Neutrophil (primary cell): ENCODE measurements around the gene PPY.
A peak's percentile ranks its signal among the peaks of the same experiment; 100 is the strongest.
"Not testable (repeated sequence)": the region's sequence is repeated elsewhere in the genome, so short reads cannot be mapped to it uniquely, and the experiment has no call there.

ENCODE experiments used
- H3K27ac ChIP-seq: fragments of 200-600 bp; sonication (generic); 2 replicates; pipeline ENCODE4 v1.5.1; 2016; ENCODE audit warnings: mild to moderate bottlenecking, moderate library complexity
- H3K27me3 ChIP-seq: fragments of 200-600 bp; sonication (generic); 2 replicates; pipeline ENCODE4 v1.6.0; 2016; ENCODE audit warnings: mild to moderate bottlenecking
- H3K36me3 ChIP-seq: fragments of 200-600 bp; sonication (generic); 2 replicates; pipeline ENCODE4 v1.5.1; 2017
- H3K4me1 ChIP-seq, 2 experiments: fragments of 200-600 bp in 1 of 2; sonication (generic) in 1 of 2; 1 replicate in 1 of 2; 2 replicates in 1 of 2; pipeline versions ENCODE4 v1.5.1 to v1.6.1; 2013 to 2016; ENCODE audit warnings: low read depth in 1 of 2, low read length in 1 of 2, mild to moderate bottlenecking in 1 of 2, moderate library complexity in 1 of 2; ENCODE audit not compliant: control insufficient read depth in 1 of 2, insufficient read depth in 1 of 2
- H3K4me3 ChIP-seq, 2 experiments: fragments of 200-600 bp in 1 of 2; sonication (generic) in 1 of 2; 1 replicate in 1 of 2; 2 replicates in 1 of 2; pipeline ENCODE4 v1.5.1; 2013 to 2016; ENCODE audit warnings: low read depth in 1 of 2, low read length in 1 of 2, mild to moderate bottlenecking in 1 of 2, moderate library complexity in 1 of 2
- H3K9me3 ChIP-seq: fragments of 200-600 bp; sonication (generic); 2 replicates; pipeline ENCODE4 v1.5.1; 2016
- TF ChIP-seq, protein P1 (sequence below): fragments of 200-600 bp; sonication (generic); IDR thresholded peaks from 2 replicates; pipeline ENCODE4 v1.5.1; 2016; ENCODE audit warnings: antibody characterized with exemption

PPY gene

DNA sequence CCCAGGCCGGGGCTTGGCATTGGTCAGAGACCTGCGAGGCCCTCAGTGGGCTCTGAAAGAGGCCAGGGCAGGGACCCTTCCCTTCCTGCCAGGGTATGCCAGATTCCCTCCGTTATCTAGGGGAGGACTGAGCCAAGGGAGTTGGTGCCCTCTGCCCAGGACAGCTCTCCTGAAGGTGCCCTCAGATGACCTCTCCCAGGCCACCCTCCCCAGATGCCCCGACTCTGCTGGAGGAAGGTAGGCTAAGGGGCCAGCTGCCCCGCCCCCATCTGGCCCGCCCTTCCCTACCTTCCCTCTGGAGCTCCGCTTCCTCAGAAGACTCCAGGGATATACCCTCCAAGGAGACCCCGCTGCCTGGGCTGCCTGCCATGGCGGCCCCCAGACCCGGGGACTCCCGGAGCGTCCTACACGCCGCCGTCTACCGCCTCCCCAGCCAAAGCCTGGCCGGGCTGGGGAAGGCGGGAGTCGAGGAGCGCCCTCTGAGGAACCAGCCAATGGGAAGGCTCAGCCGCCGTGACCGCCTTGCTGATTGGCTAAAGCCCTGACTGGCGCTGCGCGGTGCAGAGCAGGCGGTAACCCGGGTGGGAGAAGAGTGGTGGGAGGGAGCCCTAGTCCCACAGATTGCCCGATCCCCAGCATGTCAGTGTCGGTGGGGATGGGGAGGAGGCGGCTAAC lies 42.0 kb downstream of the PPY start:
- Histone ChIP-seq H3K4me3 (peak overlapping the region; percentile 25 to 29), H3K27me3 (peaks cover 85% of the 10 kb centered on the region), H3K4me1 (peaks cover 7 to 12% of the 10 kb centered on the region in 2 experiments), H3K9me3 (no peaks in the 10 kb centered on the region), H3K27ac (no peak overlapping the region), H3K36me3 (no peaks in the 10 kb centered on the region)
- TF ChIP-seq, protein P1, sequence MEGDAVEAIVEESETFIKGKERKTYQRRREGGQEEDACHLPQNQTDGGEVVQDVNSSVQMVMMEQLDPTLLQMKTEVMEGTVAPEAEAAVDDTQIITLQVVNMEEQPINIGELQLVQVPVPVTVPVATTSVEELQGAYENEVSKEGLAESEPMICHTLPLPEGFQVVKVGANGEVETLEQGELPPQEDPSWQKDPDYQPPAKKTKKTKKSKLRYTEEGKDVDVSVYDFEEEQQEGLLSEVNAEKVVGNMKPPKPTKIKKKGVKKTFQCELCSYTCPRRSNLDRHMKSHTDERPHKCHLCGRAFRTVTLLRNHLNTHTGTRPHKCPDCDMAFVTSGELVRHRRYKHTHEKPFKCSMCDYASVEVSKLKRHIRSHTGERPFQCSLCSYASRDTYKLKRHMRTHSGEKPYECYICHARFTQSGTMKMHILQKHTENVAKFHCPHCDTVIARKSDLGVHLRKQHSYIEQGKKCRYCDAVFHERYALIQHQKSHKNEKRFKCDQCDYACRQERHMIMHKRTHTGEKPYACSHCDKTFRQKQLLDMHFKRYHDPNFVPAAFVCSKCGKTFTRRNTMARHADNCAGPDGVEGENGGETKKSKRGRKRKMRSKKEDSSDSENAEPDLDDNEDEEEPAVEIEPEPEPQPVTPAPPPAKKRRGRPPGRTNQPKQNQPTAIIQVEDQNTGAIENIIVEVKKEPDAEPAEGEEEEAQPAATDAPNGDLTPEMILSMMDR: no peak

DNA sequence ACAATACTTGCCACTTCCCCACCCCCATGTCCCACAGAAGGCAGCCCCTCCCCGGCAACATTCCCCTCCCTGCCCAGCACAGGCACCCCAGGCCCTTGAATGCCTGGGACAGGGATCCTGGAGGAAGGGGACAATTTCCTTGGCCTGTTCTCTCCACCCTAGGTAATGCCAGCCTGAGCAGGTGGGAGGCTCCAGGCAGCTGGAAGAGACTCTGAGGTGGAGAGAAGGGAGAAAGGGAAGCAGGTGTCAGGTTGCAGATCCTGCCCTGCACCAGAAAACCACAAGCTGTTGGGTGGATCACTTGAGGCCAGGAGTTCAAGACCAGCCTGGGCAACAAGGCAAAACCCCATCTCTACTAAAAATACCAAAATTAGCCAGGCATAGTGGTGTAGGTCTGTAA lies 43.8 kb downstream of the PPY start:
- TF ChIP-seq, protein P1: no peak
- H3K4me1 ChIP-seq: peaks cover 7 to 12% of the 10 kb centered on the region in 2 experiments
- H3K27me3 ChIP-seq: peaks cover 66% of the 10 kb centered on the region
- no peaks in the 10 kb centered on the region for H3K9me3 ChIP-seq
- H3K36me3 ChIP-seq: no peaks in the 10 kb centered on the region
- H3K4me3 ChIP-seq: no peak overlapping the region
- no peak overlapping the region for H3K27ac ChIP-seq

DNA sequence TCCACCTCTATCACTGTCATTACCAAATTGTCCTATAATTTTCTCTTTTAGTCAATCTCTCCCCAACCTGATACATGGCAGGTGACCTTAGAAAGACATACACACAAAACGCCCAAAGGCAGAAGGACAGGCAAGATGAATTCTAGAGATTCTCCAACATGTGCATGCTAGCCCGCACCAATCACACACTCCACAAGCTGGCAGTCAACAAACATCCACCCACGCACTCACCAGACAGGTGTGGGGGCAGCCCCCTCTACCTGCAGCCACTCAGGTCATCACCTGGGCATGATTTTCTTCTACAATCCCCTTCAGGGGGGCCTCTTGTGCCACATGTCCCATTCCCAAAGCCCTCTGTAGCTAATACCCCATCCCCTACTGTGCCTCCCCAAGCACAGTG lies 44.4 kb downstream of the PPY start:
- TF ChIP-seq, protein P1: no peak
- Histone ChIP-seq H3K4me1 (peaks cover 7 to 12% of the 10 kb centered on the region in 2 experiments), H3K27ac (no peak overlapping the region), H3K4me3 (no peak overlapping the region), H3K36me3 (no peaks in the 10 kb centered on the region), H3K9me3 (no peaks in the 10 kb centered on the region), H3K27me3 (peaks cover 68% of the 10 kb centered on the region)

DNA sequence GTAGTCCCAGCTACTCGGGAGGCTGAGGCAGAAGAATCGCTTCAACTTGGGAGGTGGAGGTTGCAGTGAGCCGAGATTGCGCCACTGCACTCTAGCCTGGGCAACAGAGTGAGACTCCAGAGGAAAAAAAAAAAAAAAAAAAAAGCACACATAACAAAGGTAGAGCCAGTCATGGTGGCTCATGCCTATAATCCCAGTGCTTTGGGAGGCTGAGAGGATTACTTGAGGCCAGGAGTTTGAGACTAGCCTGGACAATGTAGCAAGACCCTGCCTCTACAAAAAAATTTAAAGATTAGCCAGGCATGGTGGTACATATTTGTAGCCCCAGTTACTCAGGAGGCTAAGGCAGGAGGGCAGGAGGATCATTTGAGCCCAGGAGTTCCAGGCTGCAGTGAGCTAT lies 47.8 kb downstream of the PPY start:
- H3K27ac ChIP-seq, H3K4me3 ChIP-seq, H3K36me3 ChIP-seq: not testable (repeated sequence)

GRCh38 chr17:43892647-43892952 lies 49.7 kb downstream of the PPY start:
- Histone ChIP-seq H3K4me3 (no peak overlapping the region), H3K27ac (no peak overlapping the region), H3K9me3 (no peaks in the 10 kb centered on the region), H3K36me3 (no peaks in the 10 kb centered on the region), H3K27me3 (peaks cover 30% of the 10 kb centered on the region), H3K4me1 (no peaks in the 10 kb centered on the region)
- TF ChIP-seq, protein P1: no peak

More for the DNA sequence above, 47.8 kb downstream of the PPY start:
- H3K9me3 ChIP-seq, H3K4me1 ChIP-seq: not testable (repeated sequence)
- peaks cover 35% of the 10 kb centered on the region for H3K27me3 ChIP-seq

DNA sequence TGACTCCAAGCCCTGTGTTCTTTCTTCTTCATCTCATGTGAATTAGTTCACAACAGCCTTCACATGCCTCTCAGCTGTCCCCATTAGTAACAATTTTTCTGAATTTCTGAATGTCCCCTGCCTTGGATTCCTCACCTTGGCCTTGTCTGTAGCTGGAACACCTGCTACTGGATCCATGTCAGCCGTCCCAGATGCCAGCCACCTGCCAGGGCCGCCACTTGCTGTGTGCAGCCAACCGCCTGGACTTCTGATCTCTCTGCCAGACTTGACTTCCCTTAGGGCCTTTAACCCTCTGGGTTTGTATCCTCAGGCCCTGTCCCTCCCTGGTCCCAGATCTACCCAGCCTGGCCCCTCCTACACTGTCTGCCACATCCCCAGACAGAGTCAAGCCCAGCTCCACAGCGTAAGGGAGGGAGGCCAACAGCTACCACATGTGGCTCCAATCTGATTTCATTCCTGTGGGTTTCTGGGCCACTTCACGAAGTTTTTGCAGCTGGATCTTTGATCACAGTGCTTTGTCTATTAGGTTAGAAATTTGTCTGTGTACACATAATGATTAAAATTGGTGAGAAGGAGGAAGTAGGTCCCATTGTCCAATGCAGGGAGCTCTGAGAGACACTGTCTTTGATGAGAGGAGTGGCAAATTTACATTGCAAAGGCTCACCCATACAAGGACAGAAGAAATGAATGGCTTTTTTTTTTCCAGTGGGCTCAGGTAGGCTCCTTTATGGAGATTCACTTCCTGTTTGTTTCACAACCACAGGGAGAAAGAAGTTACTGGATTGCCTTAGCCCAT lies 50.2 kb downstream of the PPY start:
- H3K4me1 ChIP-seq: no peaks in the 10 kb centered on the region
- no peak overlapping the region for H3K4me3 ChIP-seq
- no peaks in the 10 kb centered on the region for H3K9me3 ChIP-seq
- no peak overlapping the region for H3K27ac ChIP-seq
- TF ChIP-seq, protein P1: no peak
- H3K36me3 ChIP-seq: no peaks in the 10 kb centered on the region
- H3K27me3 ChIP-seq: peaks cover 28% of the 10 kb centered on the region
